ENCODE results near the gene STMND1. TPM values are rescaled to one million over a fixed set of nuclear protein-coding genes. Genes with fewer than 3 reads are reported as not detected.

STMND1 gene
- total RNA-seq, 1 donor from 2014 or later: not detected

DNA sequence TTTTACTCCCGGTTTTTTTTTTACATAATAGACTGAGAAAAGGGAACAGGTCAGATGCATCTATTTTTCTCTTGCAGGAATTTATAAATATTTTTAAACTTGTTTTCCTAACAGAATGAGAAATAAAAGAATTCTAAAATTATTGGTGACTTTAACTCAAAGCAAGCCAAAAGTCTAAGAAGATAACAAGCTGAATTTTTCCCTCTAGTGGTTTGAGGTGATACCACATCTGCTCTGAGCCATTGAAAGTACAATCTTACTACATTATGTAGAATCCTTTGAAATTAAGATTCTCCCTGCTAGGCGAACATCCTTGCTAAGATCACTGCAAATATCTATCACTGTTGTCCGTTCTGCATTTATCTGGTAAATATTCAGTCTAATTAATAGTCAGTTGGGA, 10.7 kb upstream of the STMND1 start:
- Mint-ChIP-seq H3K4me3 (ENCODE audit: unreplicated experiment) (no peak overlapping the region), H3K9me3 (ENCODE audit: low read depth) (peaks cover 6% of the 10 kb centered on the region), H3K27me3 (ENCODE audit: low read depth) (no peaks in the 10 kb centered on the region), H3K27ac (ENCODE audit: unreplicated experiment) (no peak overlapping the region), H3K36me3 (ENCODE audit: low read depth) (peaks cover 1% of the 10 kb centered on the region), H3K4me1 (ENCODE audit: low read depth) (peaks cover 5% of the 10 kb centered on the region)
- TF ChIP-seq, protein P1, sequence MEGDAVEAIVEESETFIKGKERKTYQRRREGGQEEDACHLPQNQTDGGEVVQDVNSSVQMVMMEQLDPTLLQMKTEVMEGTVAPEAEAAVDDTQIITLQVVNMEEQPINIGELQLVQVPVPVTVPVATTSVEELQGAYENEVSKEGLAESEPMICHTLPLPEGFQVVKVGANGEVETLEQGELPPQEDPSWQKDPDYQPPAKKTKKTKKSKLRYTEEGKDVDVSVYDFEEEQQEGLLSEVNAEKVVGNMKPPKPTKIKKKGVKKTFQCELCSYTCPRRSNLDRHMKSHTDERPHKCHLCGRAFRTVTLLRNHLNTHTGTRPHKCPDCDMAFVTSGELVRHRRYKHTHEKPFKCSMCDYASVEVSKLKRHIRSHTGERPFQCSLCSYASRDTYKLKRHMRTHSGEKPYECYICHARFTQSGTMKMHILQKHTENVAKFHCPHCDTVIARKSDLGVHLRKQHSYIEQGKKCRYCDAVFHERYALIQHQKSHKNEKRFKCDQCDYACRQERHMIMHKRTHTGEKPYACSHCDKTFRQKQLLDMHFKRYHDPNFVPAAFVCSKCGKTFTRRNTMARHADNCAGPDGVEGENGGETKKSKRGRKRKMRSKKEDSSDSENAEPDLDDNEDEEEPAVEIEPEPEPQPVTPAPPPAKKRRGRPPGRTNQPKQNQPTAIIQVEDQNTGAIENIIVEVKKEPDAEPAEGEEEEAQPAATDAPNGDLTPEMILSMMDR (IDR thresholded peaks at IDR 0.05): peak; percentile 75
- DNase-seq (ENCODE audit: low spot score): no peak

DNA sequence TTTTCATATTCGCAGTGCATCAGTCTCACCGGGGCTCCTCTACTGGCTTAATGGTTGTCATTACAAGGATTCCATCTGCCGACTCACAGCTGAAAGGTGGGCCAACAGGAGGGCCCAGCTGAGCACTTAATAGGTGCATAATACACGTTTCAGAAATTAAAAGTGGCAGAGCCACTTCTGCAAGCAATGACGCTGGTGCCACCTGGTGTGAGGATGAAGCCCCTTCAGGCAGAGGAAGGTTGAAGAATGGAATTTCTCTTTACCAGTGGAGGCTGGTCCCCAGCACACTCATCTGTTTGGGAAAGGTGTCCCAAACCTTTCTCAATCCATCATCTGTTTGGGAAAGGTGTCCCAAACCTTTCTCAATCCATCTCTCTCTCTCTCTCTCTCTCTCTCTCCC, 8.2 kb upstream of the STMND1 start:
- DNase-seq (ENCODE audit: low spot score): no peak
- H3K4me1 Mint-ChIP-seq (ENCODE audit: low read depth): peaks cover 12% of the 10 kb centered on the region

DNA sequence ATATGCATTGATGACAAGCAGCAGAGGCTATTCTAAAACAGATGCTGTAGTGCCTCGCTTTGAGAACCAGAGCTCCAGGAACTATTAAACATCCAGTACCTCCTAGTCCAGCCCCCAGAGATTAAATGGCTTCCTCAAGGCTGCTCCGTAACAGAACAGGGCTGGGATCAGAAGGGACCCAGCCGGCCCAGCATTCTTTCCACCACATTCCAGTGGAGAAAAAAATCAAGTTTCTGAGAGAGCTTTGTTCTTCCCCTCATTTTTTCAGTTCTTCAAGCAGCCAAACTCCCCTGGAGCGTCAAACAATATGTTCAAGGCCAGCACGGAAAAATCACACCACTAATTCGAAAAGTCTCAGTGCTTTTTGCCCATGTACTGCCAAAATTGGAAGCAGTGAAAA, 5.8 kb upstream of the STMND1 start:
- Mint-ChIP-seq H3K4me3 (ENCODE audit: unreplicated experiment) (no peak overlapping the region), H3K27ac (ENCODE audit: unreplicated experiment) (peak overlapping the region; percentile 14), H3K36me3 (ENCODE audit: low read depth) (no peaks in the 10 kb centered on the region), H3K4me1 (ENCODE audit: low read depth) (peaks cover 16% of the 10 kb centered on the region), H3K9me3 (ENCODE audit: low read depth) (no peaks in the 10 kb centered on the region), H3K27me3 (ENCODE audit: low read depth) (no peaks in the 10 kb centered on the region)
- TF ChIP-seq, protein P1 (IDR thresholded peaks at IDR 0.05): no peak
- no peak for DNase-seq (ENCODE audit: low spot score)

More for the DNA sequence above, 8.2 kb upstream of the STMND1 start:
- Mint-ChIP-seq H3K27ac (ENCODE audit: unreplicated experiment) (no peak overlapping the region), H3K4me3 (ENCODE audit: unreplicated experiment) (no peak overlapping the region), H3K36me3 (ENCODE audit: low read depth) (peaks cover 1% of the 10 kb centered on the region), H3K9me3 (ENCODE audit: low read depth) (peaks cover 6% of the 10 kb centered on the region), H3K27me3 (ENCODE audit: low read depth) (no peaks in the 10 kb centered on the region)
- TF ChIP-seq, protein P1 (IDR thresholded peaks at IDR 0.05): peak; percentile 71

DNA sequence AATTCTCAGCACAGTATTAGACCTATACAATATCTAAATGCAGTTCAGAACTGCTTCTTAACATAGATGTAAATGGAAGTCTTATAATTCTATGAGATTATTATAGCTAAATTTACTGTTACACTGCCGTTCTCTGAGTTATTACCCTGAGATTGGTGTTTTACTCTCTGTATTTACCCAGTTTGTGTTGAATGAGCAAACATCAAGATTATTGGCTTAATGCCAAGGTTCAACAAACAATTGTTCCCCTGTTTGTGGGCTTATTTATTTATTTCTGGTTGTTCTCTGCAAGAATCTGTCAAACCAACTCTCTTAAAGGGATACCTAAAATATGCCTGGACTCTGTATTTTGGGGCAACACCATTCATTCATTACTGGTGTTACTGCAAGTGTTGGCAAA, 5.2 kb upstream of the STMND1 start:
- no peaks in the 10 kb centered on the region for H3K9me3 Mint-ChIP-seq (ENCODE audit: low read depth)
- H3K27me3 Mint-ChIP-seq (ENCODE audit: low read depth): peaks cover 3% of the 10 kb centered on the region
- peaks cover 19% of the 10 kb centered on the region for H3K4me1 Mint-ChIP-seq (ENCODE audit: low read depth)
- no peak overlapping the region for H3K27ac Mint-ChIP-seq (ENCODE audit: unreplicated experiment)
- TF ChIP-seq, protein P1 (IDR thresholded peaks at IDR 0.05): no peak
- no peak overlapping the region for H3K4me3 Mint-ChIP-seq (ENCODE audit: unreplicated experiment)
- no peak for DNase-seq (ENCODE audit: low spot score)
- H3K36me3 Mint-ChIP-seq (ENCODE audit: low read depth): no peaks in the 10 kb centered on the region

DNA sequence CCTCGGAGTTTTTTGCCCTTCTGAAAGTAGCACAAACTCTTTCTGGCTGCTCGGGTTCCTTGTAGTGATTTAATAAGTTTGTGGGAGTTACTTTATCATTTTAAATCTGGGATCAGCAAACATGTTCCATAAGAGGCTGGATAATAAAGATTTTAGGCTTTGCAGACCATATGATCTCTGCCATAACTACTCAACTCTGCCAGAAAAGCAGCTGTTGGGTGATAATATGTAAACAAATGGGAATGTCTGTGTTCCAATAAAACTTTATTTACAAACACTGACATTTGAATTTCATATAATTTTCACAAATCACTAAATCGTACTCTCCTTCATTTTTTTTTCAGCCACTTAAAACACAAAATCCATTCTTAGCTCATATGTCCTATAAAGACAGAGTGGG, 3.9 kb upstream of the STMND1 start:
- Mint-ChIP-seq H3K9me3 (ENCODE audit: low read depth) (no peaks in the 10 kb centered on the region), H3K27me3 (ENCODE audit: low read depth) (peaks cover 10% of the 10 kb centered on the region), H3K27ac (ENCODE audit: unreplicated experiment) (no peak overlapping the region), H3K4me3 (ENCODE audit: unreplicated experiment) (no peak overlapping the region), H3K4me1 (ENCODE audit: low read depth) (peaks cover 28% of the 10 kb centered on the region), H3K36me3 (ENCODE audit: low read depth) (no peaks in the 10 kb centered on the region)
- TF ChIP-seq, protein P1 (IDR thresholded peaks at IDR 0.05): no peak
- DNase-seq (ENCODE audit: low spot score): no peak
